Hepatocyte (in vitro differentiated cells): ENCODE measurements around the gene INSRR.

Experiments used
- CTCF ChIP-seq: fragments of 200-600 bp; sonication (generic); IDR thresholded peaks from 2 replicates; pipeline ENCODE4 v1.5.1; 2016; ENCODE audit warnings: antibody characterized with exemption, mild to moderate bottlenecking; ENCODE audit not compliant: poor library complexity
- EZH2 ChIP-seq: fragments of 200-600 bp; sonication (generic); IDR thresholded peaks from 2 replicates; pipeline ENCODE4 v1.6.1; 2016; ENCODE audit warnings: antibody characterized with exemption, mild to moderate bottlenecking, borderline replicate concordance
- EZH2phosphoT487 ChIP-seq: fragments of 200-600 bp; sonication (generic); IDR thresholded peaks from one replicate; pipeline ENCODE4 v1.6.1; 2018; ENCODE audit warnings: antibody characterized with exemption, mild to moderate bottlenecking, low read depth, moderate library complexity; ENCODE audit not compliant: unreplicated experiment, severe bottlenecking

DNA sequence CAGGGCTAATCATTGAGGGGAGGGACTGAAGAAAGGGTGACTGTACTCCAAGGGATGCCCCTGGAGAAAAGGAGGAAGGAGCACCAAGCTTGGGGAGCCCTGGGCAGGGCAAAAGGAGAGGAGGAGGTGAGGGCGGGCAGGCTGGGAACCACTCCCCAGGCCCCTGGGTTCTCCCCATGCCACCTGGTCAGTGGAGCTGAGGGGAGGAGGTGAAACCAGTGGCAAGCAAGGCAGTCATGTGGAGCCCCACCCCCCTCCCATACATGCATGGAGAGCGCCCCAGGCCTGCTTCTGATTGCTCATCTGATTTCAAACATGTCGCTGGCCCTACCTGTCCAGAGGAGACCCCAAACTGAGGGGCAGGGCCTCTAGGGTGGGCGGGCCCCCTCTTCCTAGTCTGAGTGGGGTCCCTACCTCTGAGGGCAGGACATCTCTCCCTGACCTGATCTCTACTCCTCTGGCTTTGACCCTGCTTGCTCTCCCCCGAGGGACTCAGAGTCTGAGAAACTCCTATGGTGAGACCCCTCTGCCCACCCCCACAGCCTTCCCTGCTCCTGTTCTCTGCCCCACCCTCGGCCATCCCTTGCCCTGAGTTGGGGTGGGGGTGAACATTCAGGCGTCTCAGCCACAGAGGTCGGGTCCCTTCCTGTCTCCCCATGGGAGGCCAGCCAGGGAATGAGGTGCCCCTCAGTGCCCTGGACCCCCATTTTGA lies 18.6 kb downstream of the INSRR start:
- TF ChIP-seq CTCF (no peak), EZH2 (no peak), EZH2phosphoT487 (no peak)
